Measurements from ENCODE around the gene MUSK.

GRCh38 chr9:110687497-110687896 lies 18.9 kb downstream of the MUSK start:
- TF ChIP-seq POLR2A (IDR thresholded peaks at IDR 0.05; ENCODE audit: low read depth, low read length) (no peak), EZH2 (IDR thresholded peaks at IDR 0.05; ENCODE audit: borderline replicate concordance, low read depth, low read length, severe bottlenecking) (no peak)

All from endothelial cell of umbilical vein (primary cell).